Skeletal muscle cell (primary cell): ENCODE measurements around the gene HLA-DRA.

Source experiments
- DNase-seq: peaks from one replicate; pipeline ENCODE4 v3.0.0-alpha.2; 2010; ENCODE audit warnings: low read depth
- H3K4me3 ChIP-seq: 2 replicates; pipeline ENCODE4 v1.5.1; 2011; ENCODE audit warnings: low read depth, mild to moderate bottlenecking, control low read depth, low read length, moderate library complexity

Gene HLA-DRA

GRCh38 chr6:32439602-32440214, at the start of gene HLA-DRA:
Gene HLA-DRA (plus strand): TSS chr6:32439887. CDS start chr6:32439951, 64 bp downstream.
- DNase-seq = no peak
- H3K4me3 ChIP-seq = no peak within 1 kb of the TSS

DNA sequence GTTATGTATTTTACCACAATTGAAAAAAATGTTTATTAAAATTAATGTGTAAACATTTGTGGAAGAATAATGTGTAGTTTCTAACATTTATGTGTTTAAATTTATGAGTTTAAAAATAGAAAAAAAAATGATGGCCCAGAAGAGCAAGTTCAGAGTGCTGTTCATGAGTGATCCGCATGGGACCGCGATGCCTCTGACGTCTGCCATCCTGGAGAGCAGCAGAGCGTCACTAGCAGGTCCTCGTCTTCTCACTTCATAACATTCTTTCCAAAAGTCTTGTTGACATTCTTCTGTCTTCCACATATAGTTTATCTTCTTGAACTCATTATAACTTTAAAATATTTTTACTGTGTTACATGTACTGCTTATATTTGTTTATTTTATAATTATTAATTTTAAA, 48.2 kb upstream of the HLA-DRA start:
- H3K4me3 ChIP-seq = no peak overlapping the region

DNA sequence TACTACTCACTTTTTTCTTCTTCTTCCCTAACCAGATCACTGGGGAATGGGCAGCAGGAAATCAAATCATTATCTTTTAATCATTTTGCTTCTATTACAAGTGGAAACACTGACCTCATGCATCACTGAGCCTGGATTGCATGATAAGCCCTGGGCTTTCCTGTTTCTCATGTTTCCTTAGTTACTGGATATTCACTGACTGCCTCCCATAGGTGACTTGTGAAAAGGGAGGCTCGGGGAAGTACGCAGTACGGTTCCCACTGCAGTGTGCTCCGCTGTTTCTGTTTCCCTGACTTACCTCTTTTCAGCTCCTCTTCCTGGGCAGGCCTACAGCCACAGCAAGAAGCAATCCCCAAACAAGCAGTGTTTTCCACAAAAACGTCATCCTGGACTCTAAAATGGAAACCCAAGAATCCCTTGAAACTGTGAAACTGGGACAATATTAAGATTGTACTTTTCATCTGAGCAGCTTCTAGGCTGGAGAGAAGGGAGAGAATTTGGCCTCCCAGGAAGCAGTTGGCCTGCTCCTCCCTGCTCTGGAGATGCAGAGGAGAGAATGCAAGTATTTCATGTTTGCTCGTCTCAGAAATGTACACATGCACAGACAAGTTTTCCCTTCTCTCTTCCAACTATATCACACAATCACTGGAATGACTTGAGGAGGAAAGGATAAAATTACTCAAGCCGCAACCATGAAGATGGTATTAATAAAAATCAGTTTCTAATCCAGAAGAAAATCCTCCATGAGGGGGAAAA, 45.8 kb upstream of the HLA-DRA start:
- no peak overlapping the region for H3K4me3 ChIP-seq
- DNase-seq = peak; percentile 22

More for the DNA sequence above, 48.2 kb upstream of the HLA-DRA start:
- DNase-seq = no peak

- H3K4me3 ChIP-seq = no peak overlapping the region
- DNase-seq = no peak
Observed at GRCh38 chr6:32396028-32396427, 43.7 kb upstream of the HLA-DRA start.

DNA sequence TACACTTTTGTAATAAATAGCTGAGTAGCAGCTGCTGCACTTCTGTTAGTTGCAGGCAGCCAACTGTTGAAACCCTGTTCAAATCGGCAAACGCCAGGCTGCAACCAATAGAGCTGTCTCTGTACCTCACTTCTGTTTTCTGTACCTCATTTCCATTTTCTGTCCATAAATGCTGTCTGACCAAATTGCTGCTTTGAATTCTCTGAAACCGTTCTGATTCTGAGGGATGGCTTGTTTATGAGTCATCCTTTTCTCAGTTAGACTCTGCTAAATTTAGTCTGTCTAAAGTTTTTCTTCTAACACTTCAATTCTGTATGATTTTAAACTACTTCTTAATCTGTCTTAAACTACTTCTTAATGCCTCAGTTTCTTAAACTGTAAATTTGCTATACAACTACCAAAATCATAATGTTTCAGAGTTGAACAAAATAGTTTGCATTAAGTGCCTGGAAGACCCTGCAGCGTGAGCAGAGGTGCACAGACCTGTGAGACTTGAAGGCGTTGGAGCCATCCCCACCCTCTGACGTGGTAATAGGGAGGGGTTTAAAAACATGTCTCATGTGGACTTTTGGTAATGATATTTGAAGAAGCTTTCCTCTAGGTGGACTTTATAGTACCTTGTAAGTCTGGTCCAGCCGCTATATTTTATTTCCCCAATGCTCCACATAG, 42.3 kb upstream of the HLA-DRA start:
- no peak for DNase-seq
- H3K4me3 ChIP-seq = no peak overlapping the region

DNA sequence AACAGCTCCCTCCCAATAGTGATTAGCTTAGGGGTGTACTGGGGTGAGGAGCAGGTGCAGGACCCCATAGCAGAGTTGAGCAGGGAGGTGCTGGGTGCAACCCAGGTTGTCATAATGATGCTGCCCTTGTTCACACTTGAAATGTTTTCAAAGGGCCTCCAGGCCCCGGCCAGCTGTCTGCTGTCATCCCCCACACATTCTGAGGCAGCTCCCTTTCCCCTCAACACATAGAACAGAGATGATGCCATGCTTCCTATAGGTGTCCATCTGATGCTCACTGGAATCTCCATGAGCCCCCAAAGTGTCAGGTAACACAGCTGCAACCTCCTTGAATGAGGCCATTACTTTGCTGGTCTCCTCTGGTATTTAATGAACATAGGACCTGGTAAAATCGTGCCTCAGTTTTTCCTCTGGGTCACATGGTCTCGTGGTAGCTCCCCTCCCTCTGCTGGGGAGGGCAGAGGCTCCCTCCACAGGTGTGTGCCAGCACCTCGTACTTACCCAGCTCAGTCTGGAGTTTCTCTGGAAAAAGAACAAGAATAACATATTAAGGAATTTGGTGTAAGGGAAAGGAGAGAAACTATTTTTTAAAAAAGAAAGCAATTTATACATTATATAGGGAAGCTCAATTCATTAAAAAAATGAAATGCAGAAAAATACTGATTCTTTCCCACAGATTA, 38.3 kb upstream of the HLA-DRA start:
- DNase-seq = no peak
- H3K4me3 ChIP-seq = no peak overlapping the region

GRCh38 chr6:32402812-32403211, 36.9 kb upstream of the HLA-DRA start:
- H3K4me3 ChIP-seq = no peak overlapping the region
- DNase-seq = no peak

DNA sequence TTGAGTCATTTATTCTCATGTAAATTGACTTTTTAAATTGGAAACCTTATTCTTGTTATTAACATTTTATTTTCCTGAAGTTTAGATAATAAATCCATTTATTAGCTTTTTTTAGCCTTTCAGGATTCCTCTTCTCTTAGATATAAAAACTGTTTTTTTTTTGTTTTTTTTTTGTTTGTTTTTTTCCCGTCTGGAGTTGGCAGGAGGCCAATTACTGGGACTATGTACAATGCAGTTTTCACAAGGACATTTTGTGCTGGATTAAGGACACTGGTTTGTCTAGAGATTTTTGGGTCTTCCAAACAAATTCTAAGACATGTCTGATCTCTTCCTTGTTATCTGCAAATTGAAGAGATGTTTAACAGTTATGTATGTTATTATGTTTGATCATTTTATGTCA, 34.0 kb upstream of the HLA-DRA start:
- no peak for DNase-seq

GRCh38 chr6:32406197-32406596, 33.5 kb upstream of the HLA-DRA start:
- no peak for DNase-seq

More for the DNA sequence above, 34.0 kb upstream of the HLA-DRA start:
- H3K4me3 ChIP-seq = no peak overlapping the region

DNA sequence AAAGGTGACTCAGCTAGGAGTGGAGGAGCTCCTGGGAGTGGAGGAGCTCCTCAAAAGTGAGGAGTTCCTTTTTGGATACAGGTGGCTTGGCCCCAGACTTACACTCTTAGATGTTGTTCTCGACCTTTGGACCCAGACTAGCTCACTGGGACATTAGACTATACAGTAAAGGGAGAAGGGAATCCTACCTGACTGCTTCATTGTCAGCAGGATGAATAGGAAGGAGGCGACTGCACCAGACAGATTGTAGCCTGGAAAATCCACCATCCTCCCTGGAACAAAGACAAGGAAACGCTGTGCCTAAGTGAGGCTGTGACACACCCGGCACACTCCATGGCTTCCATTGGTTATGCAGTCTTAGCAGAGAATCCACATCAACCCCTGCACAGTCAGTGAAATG, 32.8 kb upstream of the HLA-DRA start, which contains the start of gene BTNL2:
BTNL2 (minus strand) TSS at position 325 of the 400 bp plus-strand sequence; CDS start at position 267, 58 bp downstream.
- H3K4me3 ChIP-seq = no peak within 1 kb of the TSS
- no peak for DNase-seq

More at GRCh38 chr6:32406197-32406596, 33.5 kb upstream of the HLA-DRA start:
- no peak overlapping the region for H3K4me3 ChIP-seq

DNA sequence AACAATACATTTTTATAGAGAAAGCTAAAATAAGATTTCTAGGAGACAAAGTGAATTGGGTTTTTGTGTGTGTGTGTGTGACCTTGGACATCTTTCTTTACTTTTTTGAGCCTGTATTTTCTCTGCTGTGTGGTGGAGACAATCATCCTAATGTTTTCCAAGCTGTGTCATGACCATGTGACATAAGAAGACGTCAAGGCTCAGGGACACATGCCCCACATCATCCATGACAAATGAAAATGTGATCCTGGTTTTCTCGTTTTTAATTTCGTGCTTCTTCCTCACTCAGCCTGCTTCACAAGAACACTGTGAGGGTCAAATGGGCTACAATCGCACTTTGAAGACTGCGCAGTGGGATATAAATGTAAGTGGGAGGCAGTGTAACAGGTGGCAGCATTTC, 28.8 kb upstream of the HLA-DRA start:
- DNase-seq = no peak
- no peak overlapping the region for H3K4me3 ChIP-seq

DNA sequence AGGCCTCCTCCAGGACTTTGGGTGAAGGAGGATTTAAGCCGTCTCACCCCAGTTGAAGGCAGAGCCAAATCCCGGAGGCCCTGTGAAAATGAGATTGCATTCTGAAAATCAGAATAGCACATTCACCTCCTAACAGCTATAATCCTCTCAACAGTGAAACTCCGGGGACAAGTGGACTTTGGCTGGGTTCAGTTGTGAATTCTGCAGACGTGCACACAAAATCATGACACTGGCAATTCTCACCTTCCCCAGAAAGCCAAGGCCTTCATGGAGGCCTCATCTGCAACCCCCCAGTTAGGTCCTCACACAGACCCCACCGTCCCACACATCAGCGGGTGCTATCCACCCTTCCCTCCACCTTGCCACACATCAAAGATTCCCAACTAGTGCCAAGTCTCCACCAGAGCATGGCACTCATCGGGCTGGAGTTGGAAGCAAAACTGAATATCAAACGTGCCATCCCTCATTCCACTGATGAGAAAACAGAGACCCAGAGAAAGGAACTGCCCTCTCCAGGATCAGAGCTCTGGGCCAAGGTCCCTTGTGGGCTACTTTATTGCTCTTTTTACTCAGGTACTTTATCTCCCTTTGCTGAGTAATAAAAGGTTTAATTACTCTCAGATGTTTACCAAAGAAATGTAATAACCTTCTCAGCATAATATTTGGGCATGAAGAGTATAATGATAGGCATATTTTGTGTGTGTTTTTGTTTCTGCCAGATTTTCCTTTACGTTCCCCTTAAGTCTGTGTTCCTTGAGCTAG, 27.9 kb upstream of the HLA-DRA start:
- no peak overlapping the region for H3K4me3 ChIP-seq
- no peak for DNase-seq

DNA sequence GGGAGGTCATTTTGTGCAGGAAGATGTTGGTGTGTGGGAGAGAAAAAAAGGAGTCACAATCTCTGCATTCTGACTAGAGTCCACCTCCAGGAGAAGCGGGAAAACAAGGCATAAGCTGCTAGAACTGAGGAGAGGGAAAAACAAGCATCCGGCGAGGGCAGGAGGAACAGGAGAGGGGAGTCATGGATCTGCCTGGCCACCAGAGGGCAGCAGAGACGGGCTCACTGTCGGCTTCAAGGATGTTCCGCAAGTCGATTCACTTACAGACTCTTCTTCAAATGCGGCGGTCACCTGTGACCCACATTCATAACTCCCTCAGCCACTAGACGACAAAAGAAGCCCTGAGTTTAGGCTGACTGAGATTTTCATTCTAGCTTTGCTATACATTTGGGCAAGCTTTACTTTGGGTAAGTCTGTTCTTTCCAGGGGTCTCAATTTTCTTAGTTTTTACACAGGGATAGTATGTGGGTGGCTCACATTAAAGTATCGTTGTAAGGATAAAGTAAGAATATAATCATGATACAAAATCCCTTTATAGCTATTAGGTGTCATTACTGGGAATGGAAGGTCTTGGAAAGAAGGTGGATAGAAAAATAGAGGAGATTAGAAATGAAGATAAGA, 26.1 kb upstream of the HLA-DRA start:
- peak; percentile 12 for DNase-seq
- H3K4me3 ChIP-seq = no peak overlapping the region

DNA sequence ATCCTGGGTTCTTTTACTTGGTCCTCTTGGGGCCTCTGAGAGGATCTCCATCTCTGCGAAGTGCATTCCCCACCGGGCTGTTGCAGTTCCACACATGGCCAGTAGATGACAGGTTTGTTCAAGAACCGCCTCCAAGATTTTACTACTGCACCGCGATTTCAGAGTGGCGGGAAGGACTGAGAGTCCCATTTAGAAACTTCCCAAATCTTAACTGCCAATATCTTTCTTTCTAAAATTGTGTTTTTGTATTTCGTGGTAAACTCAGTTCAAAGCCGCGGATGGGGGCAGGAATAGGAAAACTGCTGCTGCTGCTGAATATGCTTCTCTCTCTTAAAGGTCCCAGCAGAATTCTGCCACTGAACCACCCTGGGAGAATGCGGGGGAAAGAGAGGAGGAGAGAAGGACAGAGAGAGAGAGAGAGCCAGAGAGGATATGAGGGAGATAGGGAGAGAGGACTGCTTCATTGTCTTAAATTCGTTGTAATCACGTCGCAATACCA, 24.1 kb upstream of the HLA-DRA start:
- DNase-seq = peak; percentile 13
- H3K4me3 ChIP-seq = no peak overlapping the region

- no peak overlapping the region for H3K4me3 ChIP-seq
- no peak for DNase-seq
Observed at GRCh38 chr6:32416036-32416435, 23.7 kb upstream of the HLA-DRA start.

GRCh38 chr6:32424589-32425300, 14.9 kb upstream of the HLA-DRA start:
- DNase-seq = no peak
- H3K4me3 ChIP-seq = no peak overlapping the region

GRCh38 chr6:32426338-32426737, 13.3 kb upstream of the HLA-DRA start:
- H3K4me3 ChIP-seq = no peak overlapping the region

DNA sequence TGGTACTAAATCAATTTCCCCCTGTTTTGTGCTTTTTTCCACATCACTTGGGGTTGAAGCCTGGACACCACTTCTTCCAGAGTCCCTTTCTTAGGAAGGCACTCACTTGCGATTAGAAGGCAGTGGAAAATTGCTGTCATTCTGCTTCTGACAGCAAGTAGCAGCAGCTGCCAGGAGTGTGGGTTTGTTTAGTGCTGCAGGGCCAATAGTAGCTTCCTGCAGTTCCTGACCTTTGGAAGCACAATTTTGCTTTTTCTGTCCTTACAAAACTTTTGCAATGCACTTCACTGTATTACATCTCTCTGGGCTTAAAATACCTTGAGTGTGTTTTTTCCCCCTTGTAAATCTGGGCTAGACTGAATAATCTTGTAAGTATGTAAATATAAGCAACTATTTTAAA, 12.5 kb upstream of the HLA-DRA start:
- H3K4me3 ChIP-seq = no peak overlapping the region
- no peak for DNase-seq

More at GRCh38 chr6:32426338-32426737, 13.3 kb upstream of the HLA-DRA start:
- DNase-seq = no peak
